ENCODE data around the gene TEX13B.
"Not testable (repeated sequence)": the region's sequence is repeated elsewhere in the genome, so short reads cannot be mapped to it uniquely, and the experiment has no call there.

The TEX13B gene

GRCh38 chrX:107968623-107969022 is 13.5 kb downstream of the TEX13B start:
- TF ChIP-seq, protein P1, sequence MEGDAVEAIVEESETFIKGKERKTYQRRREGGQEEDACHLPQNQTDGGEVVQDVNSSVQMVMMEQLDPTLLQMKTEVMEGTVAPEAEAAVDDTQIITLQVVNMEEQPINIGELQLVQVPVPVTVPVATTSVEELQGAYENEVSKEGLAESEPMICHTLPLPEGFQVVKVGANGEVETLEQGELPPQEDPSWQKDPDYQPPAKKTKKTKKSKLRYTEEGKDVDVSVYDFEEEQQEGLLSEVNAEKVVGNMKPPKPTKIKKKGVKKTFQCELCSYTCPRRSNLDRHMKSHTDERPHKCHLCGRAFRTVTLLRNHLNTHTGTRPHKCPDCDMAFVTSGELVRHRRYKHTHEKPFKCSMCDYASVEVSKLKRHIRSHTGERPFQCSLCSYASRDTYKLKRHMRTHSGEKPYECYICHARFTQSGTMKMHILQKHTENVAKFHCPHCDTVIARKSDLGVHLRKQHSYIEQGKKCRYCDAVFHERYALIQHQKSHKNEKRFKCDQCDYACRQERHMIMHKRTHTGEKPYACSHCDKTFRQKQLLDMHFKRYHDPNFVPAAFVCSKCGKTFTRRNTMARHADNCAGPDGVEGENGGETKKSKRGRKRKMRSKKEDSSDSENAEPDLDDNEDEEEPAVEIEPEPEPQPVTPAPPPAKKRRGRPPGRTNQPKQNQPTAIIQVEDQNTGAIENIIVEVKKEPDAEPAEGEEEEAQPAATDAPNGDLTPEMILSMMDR (IDR thresholded peaks at IDR 0.05; ENCODE audit: control extremely low read depth, extremely low read depth, low read depth, missing control alignments), result no peak
- POLR2A ChIA-PET, result no interaction called here
- DNase-seq (ENCODE audit: extremely low spot score), result no peak
- CTCF ChIA-PET, result interaction anchor here (1.1 kb wide), 1 partner anchor 10 kb away, joined by 3 read pairs; no protein-coding TSS in a partner anchor

DNA sequence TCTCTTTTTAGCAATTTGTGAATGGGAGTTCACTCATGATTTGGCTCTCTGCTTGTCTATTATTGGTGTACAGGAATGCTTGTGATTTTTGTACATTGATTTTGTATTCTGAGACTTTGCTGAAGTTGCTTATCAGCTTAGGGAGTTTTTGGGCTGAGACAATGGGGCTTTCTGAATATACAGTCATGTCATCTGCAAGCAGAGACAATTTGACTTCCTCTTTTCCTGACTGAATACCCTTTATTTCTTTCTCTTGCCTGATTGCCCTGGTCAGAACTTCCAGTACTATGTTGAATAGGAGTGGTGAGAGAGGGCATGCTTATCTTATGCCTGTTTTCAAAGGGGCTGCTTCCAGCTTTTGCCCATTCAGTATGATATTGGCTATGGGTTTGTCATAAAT is 26.8 kb downstream of the TEX13B start:
- POLR2A ChIA-PET; CTCF ChIA-PET; DNase-seq (ENCODE audit: extremely low spot score): not testable (repeated sequence)

GRCh38 chrX:107940095-107940494 is 42.1 kb downstream of the TEX13B start:
- ChIA-PET POLR2A (no interaction called here), CTCF (no interaction called here)
- DNase-seq (ENCODE audit: extremely low spot score), result no peak
- TF ChIP-seq, protein P1 (IDR thresholded peaks at IDR 0.05; ENCODE audit: control extremely low read depth, extremely low read depth, low read depth, missing control alignments), result no peak

- DNase-seq (ENCODE audit: extremely low spot score), result no peak
- ChIA-PET CTCF (no interaction called here), POLR2A (no interaction called here)
- TF ChIP-seq, protein P1 (IDR thresholded peaks at IDR 0.05; ENCODE audit: control extremely low read depth, extremely low read depth, low read depth, missing control alignments), result no peak
Observed at GRCh38 chrX:107936434-107936730, 45.8 kb downstream of the TEX13B start.

DNA sequence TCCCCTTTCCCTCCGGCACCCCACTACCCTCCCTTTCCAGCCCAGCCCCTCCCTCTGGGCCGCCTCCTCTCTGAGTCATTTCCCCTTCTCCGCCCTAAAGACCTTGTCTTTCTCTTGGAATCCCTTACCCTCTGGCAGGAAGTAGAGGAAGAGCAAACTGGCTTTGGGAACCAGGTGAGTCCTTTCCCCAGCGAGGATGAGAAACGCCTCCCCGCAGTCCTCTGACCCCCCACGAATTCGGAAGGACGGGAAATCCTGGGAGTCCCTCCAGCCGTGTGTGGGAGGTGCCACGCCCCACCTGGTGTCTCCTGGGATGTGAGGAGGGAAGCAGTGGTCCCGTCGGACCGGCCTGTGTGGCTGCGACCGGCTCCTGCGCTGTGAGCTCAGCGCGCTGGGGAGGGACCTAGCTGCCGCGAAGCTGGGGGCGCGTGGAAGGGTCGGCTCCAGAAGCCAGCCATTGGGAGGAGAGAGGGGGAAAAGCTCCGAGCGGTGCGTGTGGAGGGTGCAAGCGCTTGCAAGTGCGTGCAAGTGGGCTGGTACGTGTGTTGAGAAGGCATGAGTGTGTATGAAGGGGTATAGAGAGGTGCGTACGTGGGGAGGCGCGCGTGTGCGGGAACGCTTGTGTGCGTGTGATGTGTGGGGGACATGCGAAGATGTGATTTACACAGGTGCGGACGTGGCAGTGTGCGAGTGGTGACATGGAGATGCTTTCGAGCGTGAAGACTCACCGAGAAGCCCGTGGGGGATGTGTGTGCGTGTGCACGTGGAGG is 46.3 kb downstream of the TEX13B start:
- CTCF ChIA-PET, result no interaction called here
- TF ChIP-seq, protein P1 (IDR thresholded peaks at IDR 0.05; ENCODE audit: control extremely low read depth, extremely low read depth, low read depth, missing control alignments), result no peak
- POLR2A ChIA-PET, result no interaction called here
- no peak for DNase-seq (ENCODE audit: extremely low spot score)

- no peak for DNase-seq (ENCODE audit: extremely low spot score)
- ChIA-PET POLR2A (no interaction called here), CTCF (no interaction called here)
- TF ChIP-seq, protein P1 (IDR thresholded peaks at IDR 0.05; ENCODE audit: control extremely low read depth, extremely low read depth, low read depth, missing control alignments), result no peak
Observed at GRCh38 chrX:107935200-107935599, 47.0 kb downstream of the TEX13B start.

DNA sequence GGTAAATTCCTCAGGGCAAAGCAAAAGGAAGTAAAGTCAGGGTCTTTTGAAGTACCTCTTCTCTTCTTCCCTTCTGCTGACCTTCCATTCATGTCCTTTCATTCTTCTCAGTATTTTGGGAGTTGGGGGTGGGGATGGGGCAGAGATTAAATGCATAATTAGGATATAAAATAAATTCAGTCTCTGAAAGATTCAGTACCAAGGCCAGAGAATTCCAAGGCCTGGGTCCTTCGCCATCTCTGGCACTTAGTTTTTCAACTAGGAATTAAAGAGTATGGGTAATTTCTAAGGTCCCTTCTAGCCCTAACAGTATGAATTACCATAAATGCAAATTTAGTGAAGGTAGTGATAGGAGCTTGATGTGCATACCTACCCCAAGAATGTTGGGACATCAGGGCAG is 47.9 kb downstream of the TEX13B start:
- TF ChIP-seq, protein P1 (IDR thresholded peaks at IDR 0.05; ENCODE audit: control extremely low read depth, extremely low read depth, low read depth, missing control alignments), result no peak
- CTCF ChIA-PET, result interaction anchor here (1.6 kb wide), 1 partner anchor 16 kb away, joined by 4 read pairs; no protein-coding TSS in a partner anchor
- DNase-seq (ENCODE audit: extremely low spot score), result no peak
- POLR2A ChIA-PET, result no interaction called here
